NCI-H1417 treated with DMSO at 0.1 percent for 48 hours (cell line): Measurements from ENCODE around the gene BIRC6.
A peak's percentile ranks its signal among the peaks of the same experiment; 100 is the strongest.
"Not testable (repeated sequence)": the region's sequence is repeated elsewhere in the genome, so short reads cannot be mapped to it uniquely, and the experiment has no call there.

Experiments
- DNase-seq: peaks from one replicate; lab custom pipeline; 2025; lab: John Stamatoyannopoulos, UW

Gene BIRC6

GRCh38 chr2:32356681-32357317 is at the start of gene BIRC6:
Gene BIRC6 (plus strand): TSS chr2:32357023. CDS start chr2:32357162, 139 bp downstream.
- peak; percentile 90 for DNase-seq

- no peak for DNase-seq
Measured at GRCh38 chr2:32310577-32310976, 46.2 kb upstream of the BIRC6 start.

- no peak for DNase-seq
Measured at GRCh38 chr2:32314886-32315285, 41.9 kb upstream of the BIRC6 start.

- not testable (repeated sequence) for DNase-seq
Measured at GRCh38 chr2:32328679-32329078, 28.1 kb upstream of the BIRC6 start.

- DNase-seq, result not testable (repeated sequence)
Measured at GRCh38 chr2:32329180-32329980, 27.4 kb upstream of the BIRC6 start.

- no peak for DNase-seq
Measured at GRCh38 chr2:32330136-32330535, 26.7 kb upstream of the BIRC6 start.

- DNase-seq, result no peak
Measured at GRCh38 chr2:32342801-32343200, 14.0 kb upstream of the BIRC6 start.

- not testable (repeated sequence) for DNase-seq
Measured at GRCh38 chr2:32350797-32351196, 6.0 kb upstream of the BIRC6 start.

- peak; percentile 23 for DNase-seq
Measured at GRCh38 chr2:32355976-32356680, 695 bp upstream of the BIRC6 start.

- DNase-seq, result no peak
Measured at GRCh38 chr2:32357318-32358110, 691 bp downstream of the BIRC6 start.

GRCh38 chr2:32358111-32358482 is 1.3 kb downstream of the BIRC6 start:
- no peak for DNase-seq

GRCh38 chr2:32360416-32360815 is 3.6 kb downstream of the BIRC6 start:
- DNase-seq, result no peak

- DNase-seq, result not testable (repeated sequence)
Measured at GRCh38 chr2:32362997-32363396, 6.2 kb downstream of the BIRC6 start.

GRCh38 chr2:32363597-32363996 is 6.8 kb downstream of the BIRC6 start:
- no peak for DNase-seq

GRCh38 chr2:32364290-32364689 is 7.5 kb downstream of the BIRC6 start:
- DNase-seq, result not testable (repeated sequence)

- not testable (repeated sequence) for DNase-seq
Measured at GRCh38 chr2:32365679-32366078, 8.9 kb downstream of the BIRC6 start.

- DNase-seq, result no peak
Measured at GRCh38 chr2:32366595-32366994, 9.8 kb downstream of the BIRC6 start.

- DNase-seq, result no peak
Measured at GRCh38 chr2:32369222-32369621, 12.4 kb downstream of the BIRC6 start.

GRCh38 chr2:32370942-32371341 is 14.1 kb downstream of the BIRC6 start:
- not testable (repeated sequence) for DNase-seq

- no peak for DNase-seq
Measured at GRCh38 chr2:32372519-32373182, 15.8 kb downstream of the BIRC6 start.

GRCh38 chr2:32375228-32375892 is 18.5 kb downstream of the BIRC6 start:
- no peak for DNase-seq
